Activated CD4-positive, alpha-beta T cell treated with anti-CD3 and anti-CD28 coated beads, Interleukin-2, amount 50 U/mL, for 16 hours (primary cell): ENCODE data around the gene TMEM258.

Experiments used
- DNase-seq: peaks from one replicate; pipeline ENCODE4 v3.0.0-alpha.2; 2020

Gene TMEM258

DNA sequence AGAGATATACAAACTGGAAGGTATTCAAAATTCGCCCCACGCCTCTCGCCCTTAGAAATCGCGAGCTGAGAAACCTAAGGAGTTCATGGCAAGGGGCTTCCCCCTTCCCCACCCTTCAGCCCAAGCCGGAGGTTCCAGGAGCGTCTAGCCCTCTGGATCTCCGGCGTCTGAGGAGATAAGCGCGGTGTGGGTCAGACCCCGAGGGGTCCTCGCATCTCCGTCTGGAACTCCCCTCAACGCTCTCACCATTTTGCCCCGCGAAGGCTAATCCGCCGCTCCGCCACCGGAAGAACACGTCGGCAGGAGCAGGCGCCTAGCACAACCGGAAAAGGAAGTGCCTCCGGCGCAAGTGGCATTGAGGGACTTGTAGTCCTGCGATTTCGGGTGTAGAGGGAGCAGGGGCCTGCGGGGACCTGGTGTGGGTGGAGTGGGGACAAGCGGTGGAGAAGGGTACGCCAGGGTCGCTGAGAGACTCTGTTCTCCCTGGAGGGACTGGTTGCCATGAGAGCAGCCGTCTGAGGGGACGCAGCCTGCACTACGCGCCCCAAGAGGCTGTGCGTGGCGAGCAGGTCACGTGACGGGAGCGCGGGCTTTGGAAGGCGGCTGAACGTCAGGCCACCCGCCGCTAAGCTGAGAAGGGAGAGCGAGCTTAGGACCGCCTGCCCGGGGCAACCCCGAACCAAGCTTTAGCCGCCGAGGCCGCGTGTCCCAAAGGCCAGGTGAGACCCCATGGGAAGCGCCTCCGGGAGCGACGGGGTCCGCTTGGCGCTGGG lies at the start of gene TMEM258, which contains the start of gene FEN1:
Gene TMEM258, minus strand, starts transcription at position 290 of the 773 bp plus-strand sequence. Its CDS starts 41 bp downstream, at position 249.
Gene FEN1, plus strand, starts transcription at position 602 of the 773 bp plus-strand sequence. CDS start 2,451 bp downstream, outside the sequence.
- DNase-seq = peak; percentile 91

DNA sequence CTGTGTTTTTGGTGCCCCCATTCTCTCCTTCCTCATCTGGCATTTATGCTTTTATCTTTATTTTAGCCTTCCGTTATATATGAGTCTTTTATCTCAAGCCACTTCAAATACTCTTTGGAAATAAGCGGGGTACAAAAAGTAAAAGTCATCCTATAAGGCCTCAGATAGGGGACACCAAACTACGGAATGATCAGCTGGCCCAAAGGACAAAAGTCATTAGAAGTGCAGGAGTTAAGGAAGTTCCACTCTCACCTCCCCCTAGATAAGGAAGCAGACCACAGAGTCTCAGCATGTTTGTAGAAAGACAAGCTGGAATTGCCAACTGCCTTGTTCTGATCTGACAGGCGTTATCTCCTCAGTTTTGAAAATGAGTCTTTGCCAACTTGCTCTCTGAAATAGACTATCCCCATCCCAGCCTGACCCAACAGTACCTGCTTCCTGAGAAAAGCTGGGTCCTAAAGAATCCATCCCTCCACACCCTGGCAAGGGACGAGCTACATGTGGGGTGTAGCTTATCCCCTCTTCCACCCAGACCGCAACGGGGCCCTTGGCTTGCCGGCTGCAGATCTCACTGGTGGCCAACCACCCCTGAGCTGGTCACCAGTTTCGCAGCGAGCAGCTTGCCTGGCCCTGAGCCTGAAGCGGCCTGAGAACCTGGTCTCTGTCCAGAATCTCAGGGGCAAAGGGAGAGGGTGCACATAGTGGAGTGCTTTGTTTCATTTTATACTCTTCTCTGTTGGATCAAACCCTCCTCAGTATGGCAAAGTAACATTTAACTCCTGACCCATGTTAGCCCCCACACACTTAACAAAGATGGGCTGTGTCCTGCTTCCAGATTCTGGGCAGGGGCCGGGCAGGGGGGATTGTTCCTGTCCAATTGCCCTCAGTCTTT lies 49.5 kb upstream of the TMEM258 start:
- no peak for DNase-seq

GRCh38 chr11:61840371-61840770 lies 48.0 kb upstream of the TMEM258 start:
- no peak for DNase-seq

GRCh38 chr11:61839742-61840141 lies 47.3 kb upstream of the TMEM258 start:
- no peak for DNase-seq

DNA sequence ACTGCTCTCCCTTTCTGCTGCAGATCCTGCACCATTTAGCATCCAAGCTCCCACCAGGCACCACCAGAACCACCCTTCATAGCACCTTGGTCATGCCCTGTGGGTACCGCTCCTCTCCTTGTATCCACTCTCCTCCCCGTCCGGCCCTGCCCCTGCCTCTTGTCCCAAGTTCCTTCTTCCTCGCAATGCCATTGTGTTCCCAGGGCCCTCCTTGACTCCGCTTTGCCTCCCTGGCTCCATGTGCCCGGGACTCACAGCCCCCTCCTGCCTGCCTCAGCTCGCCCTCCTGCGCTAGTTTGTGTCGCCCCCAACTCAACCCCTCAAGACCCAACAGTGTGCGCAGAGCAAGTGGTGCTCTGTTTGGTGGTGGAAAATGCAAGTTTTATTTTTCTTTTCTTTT lies 46.5 kb upstream of the TMEM258 start:
- DNase-seq = no peak

DNA sequence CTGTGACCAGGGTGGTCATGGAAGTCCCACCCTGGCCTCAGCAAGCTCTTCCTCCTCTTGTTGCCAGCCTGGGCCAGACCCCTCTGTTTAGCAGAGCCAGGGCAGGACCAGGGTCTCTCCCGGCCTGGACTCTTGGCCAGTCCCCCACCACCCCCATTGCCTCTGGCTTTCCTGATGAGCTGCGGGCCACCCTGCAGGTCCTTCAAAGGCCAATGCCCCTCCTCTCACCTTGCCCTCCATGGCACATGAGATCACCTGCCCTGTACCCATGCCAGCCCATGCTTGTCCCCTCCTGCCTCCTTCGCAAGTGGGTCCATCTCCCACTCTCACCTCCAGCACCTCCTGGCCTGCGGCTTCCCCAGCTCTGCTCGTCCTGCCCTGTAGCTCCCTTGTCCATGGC lies 46.1 kb upstream of the TMEM258 start:
- DNase-seq = no peak

DNA sequence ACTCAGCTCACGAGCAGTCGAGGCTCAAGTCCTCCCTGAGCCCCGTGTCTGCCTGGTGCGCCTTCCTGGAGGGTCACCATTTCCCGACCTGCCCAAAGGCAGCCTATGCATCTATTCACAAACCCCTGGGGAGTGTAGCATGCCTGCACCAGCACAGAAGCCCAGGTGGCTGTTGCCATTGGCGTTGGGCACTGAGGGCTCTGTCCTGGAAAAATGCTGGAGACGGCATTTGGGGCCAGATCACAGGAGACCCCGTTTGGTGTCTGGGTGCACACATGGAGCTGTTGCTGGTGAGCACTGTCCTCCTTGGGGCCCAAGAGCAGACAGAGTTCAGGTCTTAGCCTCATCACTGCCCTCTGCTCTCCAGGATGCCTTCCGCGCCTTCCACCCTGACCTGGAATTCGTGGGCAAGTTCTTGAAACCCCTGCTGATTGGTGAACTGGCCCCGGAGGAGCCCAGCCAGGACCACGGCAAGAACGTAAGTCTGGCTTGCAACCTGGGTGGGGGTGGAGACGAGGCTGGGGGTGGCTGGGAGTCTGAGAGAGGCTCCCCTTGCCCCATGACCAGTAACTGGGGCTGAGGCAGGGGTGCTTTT lies 45.1 kb upstream of the TMEM258 start:
- DNase-seq = no peak

- no peak for DNase-seq
Observed at GRCh38 chr11:61836193-61836592, 43.8 kb upstream of the TMEM258 start.

- peak; percentile 92 for DNase-seq
Observed at GRCh38 chr11:61834278-61835048, 42.1 kb upstream of the TMEM258 start.

DNA sequence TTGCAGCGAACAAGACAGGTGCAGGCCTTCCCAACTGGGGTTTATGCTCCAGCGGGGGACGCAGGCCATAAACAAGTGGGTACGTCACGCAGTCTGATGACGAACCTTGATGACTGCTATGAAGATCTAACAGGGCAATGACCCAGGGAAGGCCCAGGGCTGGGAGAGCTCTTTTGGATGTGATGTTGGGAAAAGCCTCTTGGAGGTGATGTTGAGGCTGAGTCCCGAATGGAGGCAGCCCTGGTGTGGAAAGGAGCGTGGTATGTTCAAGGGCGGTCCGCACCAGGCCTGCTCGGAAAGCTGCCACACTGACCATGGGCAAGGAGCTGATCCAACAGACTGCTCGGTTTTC lies 41.5 kb upstream of the TMEM258 start:
- no peak for DNase-seq

- DNase-seq = peak; percentile 39
Observed at GRCh38 chr11:61833471-61833870, 41.1 kb upstream of the TMEM258 start.

DNA sequence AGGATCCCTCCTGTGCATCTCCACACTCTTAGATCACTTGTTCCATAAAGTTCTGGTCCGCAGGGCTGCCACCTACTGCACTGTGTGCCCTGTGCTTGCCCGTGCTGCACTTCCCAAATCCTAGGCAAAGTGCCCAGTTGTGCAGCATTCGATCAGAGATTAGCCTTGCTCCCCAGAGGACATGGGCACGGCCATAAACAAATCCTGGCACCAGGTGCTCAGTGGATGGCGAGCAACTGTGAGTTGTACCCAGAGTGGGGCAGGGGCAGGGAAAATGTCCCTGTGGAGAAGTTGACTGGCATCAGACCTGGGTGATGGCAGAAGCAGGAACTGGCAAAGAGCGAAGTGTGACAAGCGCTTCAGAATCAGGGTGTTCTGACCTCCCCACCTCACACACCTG lies 40.4 kb upstream of the TMEM258 start:
- no peak for DNase-seq

DNA sequence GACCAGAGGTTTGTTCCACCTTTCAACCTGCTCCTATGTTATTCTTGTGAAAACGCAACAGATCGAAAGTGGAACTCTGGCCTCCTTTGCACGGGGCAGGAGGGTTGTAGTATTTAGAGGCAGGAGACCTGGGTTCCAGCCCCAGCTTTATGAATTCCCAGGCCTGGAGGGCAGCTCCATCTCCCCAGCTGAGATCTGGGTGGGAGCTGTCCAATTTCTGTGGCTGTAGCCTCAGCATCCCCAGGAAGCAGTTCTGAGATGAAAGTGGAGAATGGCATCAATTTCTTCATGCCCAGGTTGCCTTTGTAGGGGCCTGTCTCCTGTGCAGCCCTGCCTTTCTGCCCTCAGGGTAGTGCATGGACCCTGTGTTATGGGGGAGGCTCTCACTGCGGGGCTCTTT lies 39.8 kb upstream of the TMEM258 start:
- DNase-seq = no peak

DNA sequence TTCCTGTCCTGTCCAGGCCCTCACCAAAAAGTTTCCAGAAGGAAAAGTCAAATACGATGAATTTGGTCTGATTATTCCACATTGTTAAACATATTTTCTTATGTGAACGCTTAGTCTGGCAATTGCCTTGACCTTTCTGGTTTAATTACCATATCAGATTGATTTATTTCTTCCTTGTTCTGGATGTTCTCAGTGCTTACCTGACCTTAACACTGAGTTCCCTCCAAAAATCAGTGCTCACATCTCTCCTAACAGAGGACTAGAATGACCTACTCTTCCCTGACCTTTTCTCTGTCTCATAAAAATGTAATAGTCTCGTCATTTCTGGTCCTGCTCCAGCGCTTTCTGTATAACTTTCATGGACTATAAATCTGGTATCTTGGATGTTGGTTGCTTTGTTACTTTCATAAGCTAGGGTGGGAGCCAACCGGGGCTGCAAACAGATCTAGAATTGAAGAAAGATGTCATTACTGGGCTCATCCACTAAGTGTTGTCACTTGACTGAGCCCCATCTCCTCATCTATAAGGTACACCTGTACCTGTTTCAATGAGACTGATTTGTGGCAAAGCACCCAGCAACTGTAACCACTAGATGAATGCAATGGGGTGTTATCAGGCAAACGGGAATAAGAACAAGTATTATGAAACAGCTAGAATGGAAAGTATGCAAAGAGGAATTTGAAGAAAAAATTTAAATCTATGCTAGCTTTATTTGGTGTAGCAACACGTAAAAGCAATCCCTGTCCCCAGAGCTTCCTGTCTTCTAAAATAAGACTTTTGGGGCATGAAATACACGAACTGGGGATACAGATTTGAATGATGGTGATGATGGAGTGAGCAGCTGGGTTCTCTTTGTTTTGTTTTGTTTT lies 38.1 kb upstream of the TMEM258 start:
- no peak for DNase-seq

DNA sequence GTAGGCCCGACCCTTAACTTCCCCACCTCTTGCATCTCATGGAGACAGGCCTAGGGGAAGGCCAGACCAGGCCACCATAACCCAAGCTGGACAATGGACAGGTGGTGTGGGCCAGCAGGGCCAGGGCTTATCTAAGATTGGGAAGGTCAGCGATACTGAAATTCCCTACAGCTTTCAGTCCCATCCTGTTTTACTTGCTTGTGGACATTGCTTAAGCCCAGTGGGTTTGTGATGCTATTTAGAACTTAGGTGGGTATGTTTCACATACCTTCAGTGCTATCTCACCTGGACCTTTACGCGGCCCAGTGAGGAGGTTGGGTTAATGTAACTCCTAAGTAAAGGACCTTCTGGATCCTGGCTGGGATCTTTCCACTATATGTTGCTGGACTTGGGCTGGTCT lies 37.4 kb upstream of the TMEM258 start:
- no peak for DNase-seq

- peak; percentile 62 for DNase-seq
Observed at GRCh38 chr11:61828629-61829407, 36.4 kb upstream of the TMEM258 start.

DNA sequence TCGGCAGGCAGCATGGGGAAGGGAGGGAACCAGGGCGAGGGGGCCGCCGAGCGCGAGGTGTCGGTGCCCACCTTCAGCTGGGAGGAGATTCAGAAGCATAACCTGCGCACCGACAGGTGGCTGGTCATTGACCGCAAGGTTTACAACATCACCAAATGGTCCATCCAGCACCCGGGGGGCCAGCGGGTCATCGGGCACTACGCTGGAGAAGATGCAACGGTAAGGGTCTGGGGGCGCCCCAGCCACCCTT lies 35.9 kb upstream of the TMEM258 start:
- DNase-seq = no peak

- DNase-seq = peak; percentile 98
Observed at GRCh38 chr11:61827571-61828378, 35.4 kb upstream of the TMEM258 start, which contains the start of gene FADS2. TSS of gene FADS2 (plus strand) at chr11:61828300. CDS start at chr11:61828391, 91 bp downstream.

- no peak for DNase-seq
Observed at GRCh38 chr11:61826930-61827570, 34.7 kb upstream of the TMEM258 start.

GRCh38 chr11:61820174-61820573 lies 27.8 kb upstream of the TMEM258 start:
- DNase-seq = no peak
